GM21447 (cell line): ENCODE data around the gene SLC2A6.

Source experiments
- ATAC-seq: cut with Tn5 transposase; IDR thresholded peaks from one replicate; pipeline ENCODE4 v1.9.1; 2021; ENCODE audit not compliant: unreplicated experiment

Gene SLC2A6

GRCh38 chr9:133496861-133497842 is 18.3 kb upstream of the SLC2A6 start:
- ATAC-seq = no peak

DNA sequence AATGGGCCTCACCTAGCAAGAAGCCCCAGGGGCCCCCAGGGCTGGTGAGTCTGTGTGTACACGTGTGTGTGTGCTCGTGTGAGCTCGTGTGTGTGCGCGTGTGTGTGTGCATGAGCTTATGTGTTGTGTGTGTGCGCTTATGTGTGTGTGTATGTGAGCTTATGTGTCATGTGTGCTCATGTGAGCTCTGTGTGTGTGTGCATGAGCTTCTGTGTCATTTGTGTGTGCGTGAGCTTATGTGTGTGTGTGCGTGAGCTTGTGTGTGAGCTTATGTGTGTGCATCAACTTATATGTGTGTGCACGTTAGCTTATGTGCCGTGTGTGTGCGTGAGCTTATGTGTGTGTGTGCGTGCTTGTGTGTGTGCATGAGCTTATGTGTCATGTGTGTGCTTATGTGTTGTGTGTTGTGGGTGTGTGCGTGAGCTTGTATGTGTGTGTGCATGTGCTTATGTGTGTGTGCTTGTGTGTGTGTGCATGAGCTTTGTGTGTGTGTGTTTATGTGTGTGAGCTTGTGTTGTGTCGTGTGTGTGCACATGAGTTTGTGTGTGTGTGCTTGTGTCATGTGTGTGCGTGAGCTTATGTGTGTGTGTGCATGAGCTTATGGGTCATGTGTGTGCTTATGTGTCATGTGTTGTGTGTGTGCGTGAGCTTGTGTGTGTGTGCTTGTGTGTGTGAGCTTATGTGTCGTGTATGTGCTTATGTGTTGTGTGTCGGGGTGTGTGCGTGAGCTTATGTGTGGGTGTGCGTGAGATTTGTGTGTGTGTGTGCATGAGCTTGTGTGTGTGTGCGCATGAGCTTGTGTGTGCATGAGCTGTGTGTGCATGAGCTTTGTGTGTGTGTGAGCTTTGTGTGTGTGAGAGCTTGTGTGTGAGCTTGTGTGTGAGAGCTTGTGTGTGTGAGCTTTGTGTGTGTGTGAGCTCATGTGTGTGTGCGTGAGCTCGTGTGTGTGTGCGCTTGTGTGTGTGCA is 16.7 kb upstream of the SLC2A6 start:
- ATAC-seq = no peak

- ATAC-seq = no peak
These were observed 15.9 kb upstream of the SLC2A6 start for GRCh38 chr9:133494636-133495326.

- no peak for ATAC-seq
These were observed 15.1 kb upstream of the SLC2A6 start for GRCh38 chr9:133493845-133494540.

DNA sequence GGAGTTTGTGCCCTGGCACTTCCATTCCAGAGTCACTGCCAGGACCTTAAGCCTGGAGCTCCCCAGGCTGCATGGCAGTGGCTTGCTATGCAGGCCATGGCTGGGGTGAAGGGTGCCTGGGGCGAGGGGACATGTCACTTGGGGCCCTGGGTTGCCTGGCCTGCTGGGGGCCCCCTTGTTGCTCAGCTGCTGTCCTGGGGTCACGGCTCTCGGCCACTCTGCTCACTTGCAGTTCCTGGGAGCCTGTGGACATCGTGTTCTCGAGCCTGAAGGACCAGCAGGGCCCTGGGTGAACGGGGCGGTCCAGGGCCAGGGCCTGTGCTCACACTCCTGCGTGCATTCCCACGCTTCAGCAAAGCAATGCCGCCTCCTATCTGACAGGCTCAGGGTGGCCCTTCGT is 14.5 kb upstream of the SLC2A6 start:
- no peak for ATAC-seq

- ATAC-seq = no peak
These were observed 13.4 kb upstream of the SLC2A6 start for GRCh38 chr9:133492061-133493021.

GRCh38 chr9:133491656-133491925 is 12.7 kb upstream of the SLC2A6 start:
- no peak for ATAC-seq

GRCh38 chr9:133490865-133491655 is 12.2 kb upstream of the SLC2A6 start:
- no peak for ATAC-seq

- ATAC-seq = no peak
These were observed 11.3 kb upstream of the SLC2A6 start for GRCh38 chr9:133490201-133490681.

DNA sequence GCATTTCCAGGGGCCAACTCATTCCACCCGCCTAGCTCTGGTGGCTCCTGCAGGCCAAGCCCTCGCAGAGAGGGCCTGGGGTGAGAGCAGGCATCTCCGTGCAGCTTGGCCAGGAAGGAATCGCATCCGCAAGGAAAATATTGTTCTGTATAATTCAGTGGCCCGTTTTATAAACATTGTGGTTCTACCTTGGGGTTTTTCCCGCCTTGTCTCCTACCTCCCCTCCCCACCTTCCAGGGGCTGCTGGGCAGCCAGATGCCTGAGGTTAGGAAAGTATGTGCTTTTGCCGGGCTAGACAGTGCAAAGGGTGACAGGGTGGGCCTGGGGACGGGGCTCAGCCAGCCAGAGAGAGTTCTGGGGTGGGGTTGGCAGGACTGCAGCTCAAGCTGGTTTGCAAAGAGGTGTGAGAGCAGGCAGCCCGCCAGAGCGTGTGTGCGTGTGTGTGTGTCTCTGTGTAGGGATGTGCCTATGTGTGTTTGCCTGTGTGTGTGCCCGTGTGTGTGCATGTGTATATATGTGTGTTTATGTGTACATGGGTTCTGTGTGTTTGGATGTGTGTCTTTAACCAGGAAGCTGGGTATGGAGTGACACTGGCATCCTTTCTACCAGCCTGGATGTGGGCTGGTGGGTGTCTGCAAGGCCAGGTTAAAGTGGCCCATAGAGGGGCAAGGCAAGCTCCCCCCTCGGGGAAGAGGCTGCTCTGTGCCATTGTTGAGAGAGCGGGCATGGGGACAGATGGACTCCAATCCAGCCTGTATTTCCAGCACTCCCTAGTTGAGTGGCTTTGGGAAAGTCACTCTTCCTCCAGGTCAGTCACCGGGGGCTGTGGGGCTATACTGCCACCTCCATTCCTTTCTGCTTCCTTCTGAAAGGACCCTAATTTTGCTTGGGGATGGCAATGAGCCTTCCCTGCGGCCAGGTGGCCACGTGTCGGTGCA is 10.6 kb upstream of the SLC2A6 start:
- no peak for ATAC-seq

DNA sequence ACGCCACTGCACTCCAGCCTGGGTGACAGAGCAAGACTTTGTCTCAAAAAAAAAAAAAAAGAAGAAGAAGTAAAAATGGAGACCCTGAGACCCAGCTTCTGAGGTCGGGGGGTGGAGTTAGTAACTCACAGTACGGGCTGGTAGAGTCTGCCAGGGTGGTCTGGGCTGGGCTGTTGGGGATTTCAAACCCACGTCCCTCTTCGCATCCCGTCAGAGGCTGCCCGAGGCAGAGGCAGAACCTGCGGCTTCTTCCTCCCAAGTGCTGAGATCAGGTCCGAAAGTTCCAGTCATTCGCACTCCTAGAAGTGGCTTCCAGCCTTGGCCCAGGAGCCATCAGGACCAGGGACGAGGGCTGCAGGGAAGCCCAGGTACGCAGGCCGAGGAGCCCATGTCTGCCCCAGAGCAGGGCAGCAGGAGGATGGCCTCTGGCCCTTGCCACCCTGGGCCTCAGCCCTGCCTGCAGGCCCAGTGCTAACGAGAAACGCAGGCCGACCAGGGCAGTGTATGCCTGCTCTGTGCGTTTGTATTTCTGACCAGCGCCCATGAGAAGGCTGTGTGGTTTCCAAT is 9.9 kb upstream of the SLC2A6 start:
- no peak for ATAC-seq

GRCh38 chr9:133487331-133487725 is 8.4 kb upstream of the SLC2A6 start:
- ATAC-seq = no peak

DNA sequence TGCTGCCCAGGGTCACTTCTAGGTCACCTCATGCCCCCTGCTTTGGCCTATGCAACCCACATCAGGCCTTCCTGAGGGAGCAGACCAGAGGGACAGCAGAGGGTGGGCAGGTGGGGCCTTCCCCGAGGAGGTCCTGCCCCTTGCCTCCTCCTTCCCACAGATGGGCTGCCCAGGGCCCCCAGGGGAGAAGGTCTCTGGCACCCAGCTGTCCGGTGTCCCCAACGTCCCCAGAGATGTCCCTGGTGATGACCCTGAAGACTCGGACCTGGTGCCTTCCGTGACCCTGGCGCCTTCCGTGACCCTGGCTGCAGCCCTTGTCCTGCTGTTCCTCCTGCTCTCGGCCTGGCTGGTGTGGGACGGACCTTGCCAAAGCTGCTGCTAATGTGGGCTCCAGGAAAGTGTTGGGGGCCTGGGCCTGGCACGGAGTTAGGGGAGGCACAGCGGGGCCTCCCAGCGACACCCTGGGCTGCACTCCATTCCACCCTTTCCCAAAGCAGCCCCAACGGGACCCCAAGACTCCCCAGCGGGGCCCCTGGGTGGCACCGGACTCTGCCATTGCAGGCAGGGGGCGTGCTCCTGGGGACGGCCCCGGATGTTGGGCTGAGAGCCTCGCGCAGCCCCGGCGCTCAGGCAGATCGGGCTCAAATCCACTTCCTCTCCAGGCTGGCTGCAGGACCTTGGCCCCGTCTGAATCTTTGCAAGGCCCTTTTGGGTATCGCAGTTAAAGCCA is 6.8 kb upstream of the SLC2A6 start:
- ATAC-seq = no peak

DNA sequence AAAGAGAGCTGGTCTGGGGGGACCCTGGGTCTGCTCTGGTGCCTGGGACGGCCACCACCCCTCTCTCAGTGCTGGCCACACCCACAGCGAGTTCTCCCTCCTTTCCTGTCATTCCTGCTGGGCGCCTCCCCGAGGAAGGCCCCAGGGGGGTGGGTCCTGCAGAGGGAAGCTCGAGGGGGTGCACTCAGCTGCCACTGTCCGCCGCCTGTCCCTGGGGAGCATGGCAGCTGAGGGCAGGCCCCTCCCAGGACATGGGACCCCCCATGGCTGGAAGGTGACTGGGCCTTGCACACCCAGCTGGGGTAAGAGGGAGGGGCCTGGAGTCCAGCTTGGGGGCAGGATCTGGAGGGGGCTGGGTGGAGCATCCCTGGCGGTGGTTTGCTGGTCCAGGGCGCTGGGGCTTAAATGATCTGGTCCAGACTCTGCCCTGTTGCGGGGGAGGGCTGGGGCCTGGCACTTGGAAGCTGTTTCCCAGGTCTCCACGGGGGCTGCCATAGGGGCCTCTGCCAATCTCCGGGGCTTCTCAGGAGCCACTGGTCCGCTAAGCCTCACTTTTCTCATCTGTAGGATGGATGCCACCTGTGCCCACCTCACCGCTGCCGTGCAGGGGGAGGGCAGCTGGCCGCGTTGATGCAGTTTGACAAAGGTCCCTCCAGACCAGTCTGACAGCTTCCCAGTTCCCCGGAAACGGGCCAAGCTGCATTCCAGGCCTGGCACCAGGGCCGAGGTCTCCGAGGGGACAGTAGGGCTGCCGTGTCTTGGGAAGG is 6.0 kb upstream of the SLC2A6 start:
- ATAC-seq = no peak

- ATAC-seq = no peak
These were observed 4.7 kb upstream of the SLC2A6 start for GRCh38 chr9:133483611-133484010.
